Measurements from ENCODE around the gene ESYT2. TPM values are rescaled to one million over a fixed set of nuclear protein-coding genes. Genes with fewer than 3 reads are reported as not detected.

ESYT2 gene
- total and polyA plus RNA-seq, 2 of the 4 experiments (the other 2 are of a cell fraction) = 26.7 to 69.9 TPM

DNA sequence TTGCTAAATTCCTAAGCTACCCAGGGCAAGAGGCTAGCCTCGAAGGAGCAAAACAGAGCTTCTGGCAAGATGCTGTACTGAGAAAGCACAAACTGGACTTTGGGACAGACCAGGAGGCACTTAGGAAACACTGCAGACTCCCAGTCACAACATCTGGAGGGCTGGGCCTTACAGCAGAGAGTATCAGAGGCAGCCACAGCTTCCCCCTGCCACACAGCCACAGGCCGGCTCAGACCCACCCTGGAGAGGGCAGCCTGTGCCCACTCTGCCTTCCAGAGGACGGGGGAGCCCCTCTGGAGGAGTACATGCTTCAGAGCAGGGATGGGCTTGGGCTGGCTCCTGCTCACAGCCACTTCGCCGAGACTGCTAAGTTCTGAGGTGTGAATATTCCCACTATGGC is 17.4 kb downstream of the ESYT2 start:
- no TSS peak for BruUV-seq (replicated peaks)
- TF ChIP-seq NFE2L2 (IDR thresholded peaks at IDR 0.05; ENCODE audit: low read depth, low read length) (no peak), RFX5 (IDR thresholded peaks at IDR 0.05; ENCODE audit: low read depth, low read length) (no peak), POLR2A (IDR thresholded peaks at IDR 0.05; ENCODE audit: low read depth, low read length) (no peak)

More for the DNA sequence above, 17.4 kb downstream of the ESYT2 start:
- CTCF ChIA-PET = no interaction called here
- Histone ChIP-seq H2BK20ac (ENCODE audit: low read depth, low read length) (no peak overlapping the region), H4K8ac (ENCODE audit: low read depth in 2 of 2, low read length in 2 of 2) (no peak overlapping the region; a peak in 1 of 4 replicates), H3K79me1 (ENCODE audit: low read depth in 1 of 2, low read length in 2 of 2) (peaks cover 35 to 81% of the 10 kb centered on the region in 2 experiments), H2BK120ac (ENCODE audit: low read depth, low read length) (no peak overlapping the region), H2AK5ac (ENCODE audit: low read depth, low read length) (peak overlapping the region; percentile 58), H2BK15ac (ENCODE audit: low read depth, low read length) (0 out of 3 replicates have a peak overlapping the region, but pooled peaks have one; percentile 45), H3K4me3 (ENCODE audit: insufficient read depth, low read depth, low read length) (no peak overlapping the region), H3K56ac (ENCODE audit: extremely low read depth, insufficient read depth, low read length) (no peak overlapping the region), H2AFZ (replicated peaks; ENCODE audit: low read length, poor library complexity) (no peak overlapping the region), H2BK5ac (ENCODE audit: low read depth, low read length, poor library complexity, severe bottlenecking) (peak overlapping the region; percentile 15), H4K5ac (ENCODE audit: low read depth, low read length) (peak overlapping the region; percentile 25; the same call in 1 of the 2 replicates), H4K20me1 (ENCODE audit: insufficient read depth, low read length) (peaks cover 35% of the 10 kb centered on the region; the same call in 1 of the 2 replicates), H3K4ac (ENCODE audit: low read depth, low read length) (no peak overlapping the region; the same call in 1 of the 2 replicates), H3K4me1 (ENCODE audit: control insufficient read depth, insufficient read depth, low read length) (peaks cover 24% of the 10 kb centered on the region), H3K14ac (replicated peaks; ENCODE audit: low read depth, low read length) (0 out of 2 replicates have a peak overlapping the region, but pooled peaks have one; percentile 52), H3K4me2 (ENCODE audit: low read depth, low read length) (no peak overlapping the region), H3K36me3 (ENCODE audit: control insufficient read depth, insufficient read depth, low read length) (no peaks in the 10 kb centered on the region; the same call in 1 of the 2 replicates), H2AK9ac (replicated peaks; ENCODE audit: low read depth, low read length, poor library complexity) (no peak overlapping the region), H3K23ac (ENCODE audit: low read depth, low read length) (no peak overlapping the region), H4K91ac (ENCODE audit: insufficient read depth, low read depth, low read length) (no peak overlapping the region), H3K9ac (ENCODE audit: low read depth, low read length) (no peak overlapping the region), H3K27ac (ENCODE audit: insufficient read depth, low read length) (peak overlapping the region; percentile 22; the same call in 1 of the 2 replicates), H3K27me3 (ENCODE audit: control insufficient read depth, insufficient read depth, low read length) (no peaks in the 10 kb centered on the region), H3K9me1 (ENCODE audit: insufficient read depth, low read length) (peaks cover 24% of the 10 kb centered on the region), H3K9me3 (ENCODE audit: control insufficient read depth, insufficient read depth, low read length) (no peaks in the 10 kb centered on the region), H3K18ac (ENCODE audit: low read depth, low read length) (peak overlapping the region; percentile 16; the same call in 1 of the 2 replicates)
- dilution Hi-C loops (cut with HindIII; ENCODE audit: low sequenced_read_pairs, unreplicated experiment) (no loop called here), intact Hi-C loops (cut with micrococcal nuclease) (no loop called here), in situ Hi-C loops (cut with MboI; ENCODE audit: low sequenced_read_pairs) (no loop called here)
- DNase-seq (no peak), ATAC-seq (ENCODE audit: low read depth) (peak; percentile 25)
- POLR2A ChIA-PET (ENCODE audit: unreplicated experiment) = no interaction called here
- no CpG with 5 or more reads among the region's 5 CpGs for WGBS, 2 experiments (ENCODE audit: extremely low coverage in 2 of 2, insufficient read length in 1 of 2)
